Testis (tissue), 2 donors: ENCODE measurements around the gene AMOTL2.

ENCODE experiments used
- CTCF ChIP-seq, 3 experiments: fragments of 450-650 bp in 2 of 3; fragments of 200-600 bp in 1 of 3; sonication (generic) in 1 of 3; IDR thresholded peaks; one replicate each; pipeline ENCODE4 v1.5.1; 2016 to 2019; ENCODE audit warnings: antibody characterized with exemption in 3 of 3, mild to moderate bottlenecking in 2 of 3, moderate library complexity in 1 of 3
- POLR2A ChIP-seq: fragments of 450-650 bp; IDR thresholded peaks from one replicate; pipeline ENCODE4 v1.6.1; 2017; ENCODE audit warnings: antibody characterized with exemption, mild to moderate bottlenecking, moderate library complexity

- TF ChIP-seq POLR2A (no peak), CTCF (IDR thresholded peaks at IDR 0.05) (no peak)
These were observed 60.2 kb downstream of the AMOTL2 start for GRCh38 chr3:134313847-134314587.
